ENCODE data around the gene SIAH1.
"Not testable (repeated sequence)": the region's sequence is repeated elsewhere in the genome, so short reads cannot be mapped to it uniquely, and the experiment has no call there.

The SIAH1 gene

GRCh38 chr16:48392407-48392806 is 7.2 kb upstream of the SIAH1 start:
- no peak for DNase-seq

GRCh38 chr16:48386559-48387312 is 1.5 kb upstream of the SIAH1 start:
- no peak for DNase-seq

- peak; percentile 25 for DNase-seq
These were observed 527 bp downstream of the SIAH1 start for GRCh38 chr16:48384520-48385252.

GRCh38 chr16:48383877-48384519 is 1.2 kb downstream of the SIAH1 start:
- no peak for DNase-seq

- no peak for DNase-seq
These were observed 2.0 kb downstream of the SIAH1 start for GRCh38 chr16:48383009-48383876.

GRCh38 chr16:48382131-48382530 is 3.1 kb downstream of the SIAH1 start:
- no peak for DNase-seq

DNA sequence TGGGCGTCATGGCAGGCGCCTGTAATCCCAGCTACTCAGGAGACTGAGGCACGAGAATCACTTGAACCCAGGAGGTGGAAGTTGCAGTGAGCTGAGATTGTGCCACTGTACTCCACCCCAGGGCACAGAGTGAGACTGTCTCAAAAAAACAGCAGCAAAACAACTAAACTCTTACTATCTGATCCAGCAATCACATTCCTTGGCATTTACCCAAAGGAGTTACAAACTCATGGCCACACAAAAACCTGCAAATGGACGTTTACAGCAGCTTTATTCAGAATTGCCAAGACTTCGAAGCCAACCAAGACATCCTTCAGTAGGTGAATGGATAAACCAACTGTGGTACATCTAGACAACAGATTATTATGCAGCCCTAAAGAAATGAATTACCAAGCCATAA is 4.0 kb downstream of the SIAH1 start:
- no peak for DNase-seq

GRCh38 chr16:48378836-48379235 is 6.4 kb downstream of the SIAH1 start:
- DNase-seq, result no peak

DNA sequence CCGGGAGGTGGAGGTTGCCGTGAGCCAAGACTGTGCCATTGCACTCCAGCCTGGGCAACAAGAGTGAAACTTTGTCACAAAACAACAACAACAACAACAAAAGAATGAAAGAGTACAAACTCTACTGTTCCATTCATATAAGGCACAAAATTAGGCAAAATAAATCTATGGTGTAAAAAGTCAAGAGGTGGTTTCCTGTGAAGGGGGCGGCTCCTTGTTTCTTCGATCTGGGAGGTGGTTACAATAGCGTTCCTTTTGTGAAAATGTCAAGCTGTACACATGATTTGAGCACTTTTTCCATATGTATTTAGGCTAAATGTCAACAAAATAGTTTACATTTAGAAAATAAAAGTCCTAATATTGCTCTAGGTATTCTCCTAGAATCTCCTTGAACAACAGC is 6.9 kb downstream of the SIAH1 start:
- no peak for DNase-seq

DNA sequence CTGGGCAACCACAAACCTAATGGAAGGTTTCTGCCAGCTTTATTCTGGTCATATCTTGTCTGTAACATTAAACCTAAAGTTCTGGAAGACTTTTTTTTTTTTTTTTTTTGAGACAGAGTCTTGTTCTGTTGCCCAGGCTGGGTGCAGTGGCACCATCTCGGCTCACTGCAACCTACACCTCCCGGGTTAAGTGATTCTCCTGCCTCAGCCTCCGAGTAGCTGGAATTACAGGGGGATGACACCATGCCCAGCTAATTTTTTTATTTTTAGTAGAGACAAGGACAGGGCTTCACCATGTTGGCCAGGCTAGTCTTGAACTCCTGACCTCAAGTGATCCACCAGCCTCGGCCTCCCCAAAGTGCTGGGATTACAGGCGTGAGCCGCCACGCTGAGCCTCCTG is 7.9 kb downstream of the SIAH1 start:
- not testable (repeated sequence) for DNase-seq

DNA sequence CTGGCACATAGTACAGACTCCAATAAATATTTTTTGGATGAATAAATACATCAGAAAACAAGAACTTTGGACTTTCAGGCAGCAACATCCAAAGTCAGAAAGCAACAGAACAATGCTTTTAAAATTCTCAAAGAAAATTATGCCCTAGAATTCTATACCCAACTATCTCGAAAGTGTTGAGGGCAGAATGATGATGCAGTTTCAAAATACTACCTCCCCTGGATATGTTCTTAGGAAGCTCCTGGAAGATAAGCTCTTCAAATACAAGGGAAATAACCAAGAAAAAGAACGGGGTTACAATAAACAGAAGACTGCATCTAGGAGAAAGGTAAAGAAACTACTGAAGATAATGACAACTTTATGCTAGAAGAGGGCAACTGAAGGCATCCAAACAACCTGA is 11.0 kb downstream of the SIAH1 start:
- DNase-seq, result no peak

DNA sequence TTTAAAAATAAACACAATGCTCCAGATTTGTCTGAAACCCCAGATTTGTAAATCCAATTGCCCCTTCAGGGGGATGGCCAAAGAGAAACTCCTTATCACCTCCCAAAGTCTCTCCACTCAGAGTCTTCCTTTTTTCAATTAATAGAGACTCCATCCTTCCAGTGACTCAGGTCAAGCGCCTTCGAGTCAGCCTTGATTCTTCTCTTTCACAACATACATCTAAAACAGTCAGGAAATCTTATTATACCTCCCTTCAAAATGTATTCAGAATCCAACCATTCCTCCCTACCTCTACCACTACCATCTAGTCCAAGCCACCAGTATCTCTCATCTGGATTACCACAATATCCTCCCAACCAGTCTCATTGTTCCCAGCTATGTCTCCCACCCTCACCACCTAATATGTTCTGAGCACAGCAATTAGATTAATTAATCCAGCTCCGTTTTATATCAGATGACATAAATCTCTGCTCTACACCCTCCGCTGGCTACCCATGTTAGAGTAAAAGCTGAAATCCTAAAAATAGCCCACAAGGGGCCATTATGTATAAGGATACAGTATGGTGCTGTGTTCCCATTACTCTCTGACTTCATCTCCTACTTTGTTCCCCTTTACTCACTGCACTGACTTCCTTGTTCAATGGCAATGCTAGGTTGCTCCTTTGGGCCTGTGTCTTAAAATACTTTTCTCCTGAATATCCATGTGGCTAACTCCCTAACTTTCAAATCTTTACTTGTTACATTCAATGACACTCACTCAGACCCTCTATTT is 11.8 kb downstream of the SIAH1 start:
- DNase-seq, result no peak

DNA sequence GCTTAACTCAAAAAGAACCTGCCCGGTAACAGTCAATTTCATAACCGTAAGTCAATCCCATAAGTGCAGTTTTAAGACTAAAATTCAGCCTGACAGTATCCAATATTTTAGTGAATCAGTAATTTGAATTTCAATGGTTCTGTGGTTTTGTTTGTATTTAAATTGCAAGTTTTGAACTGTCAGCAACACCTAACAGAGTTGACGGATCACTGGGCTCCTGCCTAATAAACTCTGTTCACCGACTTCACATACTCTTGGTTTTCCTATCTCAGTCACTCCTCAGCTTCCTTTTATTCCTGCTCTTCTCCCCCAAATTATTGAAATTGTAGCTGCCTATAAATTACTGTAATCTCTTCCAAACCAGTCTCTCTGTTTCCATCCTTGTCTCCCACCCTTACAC is 12.5 kb downstream of the SIAH1 start:
- no peak for DNase-seq

DNA sequence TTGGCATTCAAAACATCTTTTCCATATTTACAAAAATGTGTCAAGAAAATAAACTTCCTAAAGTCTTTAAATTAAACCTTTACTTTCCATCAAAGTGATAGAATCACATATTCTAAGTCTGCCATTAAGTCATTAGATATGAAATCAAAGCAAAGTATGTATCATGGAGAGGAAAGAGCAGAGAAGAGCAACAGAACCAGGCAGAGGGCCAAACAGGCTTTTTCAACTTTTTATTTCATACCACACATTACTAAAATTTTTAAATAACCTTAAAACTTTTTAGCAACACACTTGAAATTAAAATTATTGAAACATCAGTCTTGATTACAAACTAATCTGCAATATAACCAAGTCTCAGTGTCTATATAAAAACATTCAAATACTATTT is 13.8 kb downstream of the SIAH1 start:
- no peak for DNase-seq

DNA sequence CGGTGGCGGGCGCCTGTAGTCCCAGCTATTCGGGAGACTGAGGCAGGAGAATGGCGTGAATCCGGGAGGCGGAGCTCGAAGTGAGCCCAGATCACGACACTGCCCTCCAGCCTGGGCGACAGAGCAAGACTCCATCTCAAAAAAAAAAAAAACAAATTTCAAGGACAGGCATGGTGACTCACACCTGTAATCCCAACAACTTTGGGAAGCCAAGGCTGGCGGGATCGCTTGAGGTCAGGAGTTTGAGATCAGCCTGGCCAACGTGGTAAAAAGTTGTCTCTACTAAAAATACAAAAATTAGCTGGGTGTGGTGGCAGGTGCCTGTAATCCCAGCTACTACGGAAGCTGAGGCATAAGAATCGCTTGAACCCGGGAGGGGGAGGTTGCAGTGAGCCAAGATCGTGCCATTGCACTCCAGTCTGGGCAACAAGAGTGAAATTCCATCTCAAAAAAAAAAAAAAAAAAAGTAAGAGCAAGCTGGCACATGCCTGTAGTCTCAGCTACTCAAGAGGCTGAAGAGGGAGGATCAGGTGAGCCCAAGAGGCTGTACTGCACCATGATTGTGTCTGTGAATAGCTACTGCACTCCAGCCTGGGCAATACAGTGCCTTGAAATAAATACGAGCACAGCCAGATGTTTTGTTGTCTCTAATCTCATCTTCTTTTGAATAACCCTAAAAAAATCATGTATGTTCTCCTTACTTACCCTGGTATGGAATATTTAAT is 14.4 kb downstream of the SIAH1 start:
- DNase-seq, result not testable (repeated sequence)

DNA sequence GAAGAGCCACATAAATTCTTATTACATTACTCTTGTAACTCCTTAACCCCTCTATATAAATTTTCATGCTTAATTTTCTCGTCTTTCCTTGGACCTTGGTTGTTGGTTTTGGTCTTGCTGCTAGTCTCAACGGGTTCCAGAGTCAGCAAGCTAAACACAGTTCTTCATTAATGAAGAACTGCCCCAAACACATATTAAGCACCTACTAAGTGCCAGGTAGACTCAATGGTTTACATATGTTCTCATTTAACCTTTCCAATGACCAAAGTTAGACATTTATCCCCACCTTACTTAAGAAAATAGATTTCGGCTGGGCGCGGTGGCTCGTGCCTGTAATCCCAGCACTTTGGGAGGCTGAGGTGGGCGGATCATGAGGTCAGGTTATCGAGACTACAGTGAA is 15.0 kb downstream of the SIAH1 start:
- DNase-seq, result no peak

DNA sequence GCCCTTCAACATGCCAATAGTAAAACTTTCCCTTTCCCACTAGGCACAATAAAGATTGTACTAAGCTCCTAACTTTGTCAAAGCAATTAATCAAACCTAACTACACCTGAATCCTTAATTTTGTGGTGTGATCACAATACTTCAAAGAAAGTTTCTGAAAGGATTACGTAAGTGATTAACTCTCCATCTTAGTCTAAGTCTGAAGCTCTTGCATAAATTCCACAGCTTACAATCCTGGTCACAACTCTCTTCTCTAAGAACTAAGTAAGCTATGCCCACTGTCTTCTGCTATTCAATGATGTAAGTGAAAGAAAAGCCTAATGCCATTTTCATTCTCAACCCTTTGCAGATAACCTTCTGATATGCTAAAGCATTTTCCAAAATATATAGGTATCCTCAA is 15.4 kb downstream of the SIAH1 start:
- DNase-seq, result no peak

- DNase-seq, result no peak
These were observed 17.7 kb downstream of the SIAH1 start for GRCh38 chr16:48367441-48368049.

- DNase-seq, result peak; percentile 26
These were observed 18.8 kb downstream of the SIAH1 start for GRCh38 chr16:48366165-48367093.
